Lung (tissue), 12 donors: ENCODE data around the gene SMAGP. TPM values are rescaled to one million over a fixed set of nuclear protein-coding genes. Genes with fewer than 3 reads are reported as not detected.
A peak's percentile ranks its signal among the peaks of the same experiment; 100 is the strongest.

Experiments
- ATAC-seq: fragments of 200-7000 bp; cut with Tn5 transposase; one replicate; pipeline ENCODE4 v1.9.1; 2020; ENCODE audit warnings: moderate number of reproducible peaks; ENCODE audit not compliant: insufficient read depth, low FRiP score
- DNase-seq, 3 donors: peaks; one replicate each; pipeline ENCODE4 v3.0.0-alpha.2; 2013 to 2017
- H3K27ac ChIP-seq, 2 donors: one replicate each; pipeline ENCODE4 v1.5.1; 2013; ENCODE audit warnings: mild to moderate bottlenecking in 2 of 2, moderate library complexity in 2 of 2, control low read depth in 1 of 2, inconsistent platforms in 1 of 2, low read depth in 1 of 2, low read length in 1 of 2
- H3K27me3 ChIP-seq, 3 donors: one replicate each; pipeline ENCODE4 v1.5.1; 2013; ENCODE audit warnings: low read length in 2 of 3; ENCODE audit not compliant: control insufficient read depth in 3 of 3, insufficient read depth in 3 of 3
- H3K36me3 ChIP-seq, 4 donors: one replicate each; pipeline ENCODE4 v1.5.1; 2013; ENCODE audit warnings: low read length in 4 of 4, mild to moderate bottlenecking in 1 of 4, moderate library complexity in 1 of 4; ENCODE audit not compliant: control insufficient read depth in 4 of 4, insufficient read depth in 4 of 4
- H3K4me1 ChIP-seq, 5 donors: one replicate each; pipeline ENCODE4 v1.5.1; 2013; ENCODE audit warnings: low read length in 5 of 5, mild to moderate bottlenecking in 2 of 5, moderate library complexity in 1 of 5; ENCODE audit not compliant: control insufficient read depth in 5 of 5, insufficient read depth in 5 of 5
- H3K4me3 ChIP-seq: one replicate; pipeline ENCODE4 v1.5.1; 2013; ENCODE audit warnings: mild to moderate bottlenecking, control low read depth, moderate library complexity
- H3K9ac ChIP-seq, 2 donors: one replicate each; pipeline ENCODE4 v1.5.1; 2013; ENCODE audit warnings: low read length in 2 of 2, control low read depth in 1 of 2; ENCODE audit not compliant: insufficient read depth in 1 of 2
- H3K9me3 ChIP-seq, 4 donors: one replicate each; pipeline ENCODE4 v1.5.1; 2013; ENCODE audit warnings: low read length in 3 of 4, mild to moderate bottlenecking in 1 of 4, moderate library complexity in 1 of 4; ENCODE audit not compliant: control insufficient read depth in 4 of 4, insufficient read depth in 3 of 4
- CTCF ChIP-seq: IDR thresholded peaks from 2 replicates; pipeline ENCODE4 v1.5.1; 2012; ENCODE audit warnings: mild to moderate bottlenecking; ENCODE audit errors: control extremely low read depth, extremely low read depth
- WGBS, 2 donors: extraction: QIAGEN DNeasy Blood & Tissue Kit; methylation state at CpG; one replicate each; pipeline ENCODE4 v1.1.7; 2013; 5-methylcytosine and 5-hydroxymethylcytosine counted together
- polyA plus RNA-seq, 2 donors: library from polyadenylated mRNA; stranded (reverse); fragments of 200-250 nt; gene quantifications; one replicate each; pipeline ENCODE4 v1.2.1, GENCODE V29; 2013
- total RNA-seq, 2 donors: library from RNA; depleted of rRNA in 1 of 2; stranded (reverse); fragments of >200 nt in 1 of 2; gene quantifications; one replicate each; pipeline ENCODE4 v1.2.1, GENCODE V29; 2014 to 2021
- donor health status: control.
- donor health status: control.
- donor health status: Bipolar disorder and iron deficiency.
- donor health status: healthy.
- donor health status: DM: yes; HTN: yes; CAD: no.

SMAGP gene
- total and polyA plus RNA-seq, 4 donors: 9.7 to 26.0 (median 17.2) TPM

- Histone ChIP-seq H3K27me3 (no peaks in the 10 kb centered on the region), H3K9me3 (no peaks in the 10 kb centered on the region), H3K4me3 (no peak overlapping the region), H3K36me3 (peaks cover 0 to 2% (median 0%) of the 10 kb centered on the region in 4 donors), H3K27ac (peak overlapping the region in 1 of 2 donors; percentile 11), H3K9ac (no peak overlapping the region), H3K4me1 (peaks cover 3 to 25% (median 4%) of the 10 kb centered on the region in 5 donors)
- WGBS, 2 donors: 68 to 81% methylated on average over 5 of the region's 5 CpGs
- ATAC-seq (no peak), DNase-seq (peak in 2 of 3 donors; percentile 6 to 8)
- no peak for TF ChIP-seq CTCF
These were observed 50.9 kb downstream of the SMAGP start for GRCh38 chr12:51219322-51219721.

GRCh38 chr12:51218607-51219161 lies 51.5 kb downstream of the SMAGP start:
- H3K27ac ChIP-seq: peak overlapping the region; percentile 83 to 98
- peak overlapping the region; percentile 66 to 83 for H3K9ac ChIP-seq
- no peaks in the 10 kb centered on the region for H3K9me3 ChIP-seq
- 49 to 60% methylated on average over 10 of the region's 10 CpGs for WGBS, 2 donors
- H3K4me3 ChIP-seq: peak overlapping the region; percentile 43
- H3K36me3 ChIP-seq: peaks cover 0 to 3% (median 0%) of the 10 kb centered on the region in 4 donors
- peaks cover 3 to 25% (median 4%) of the 10 kb centered on the region in 5 donors for H3K4me1 ChIP-seq
- H3K27me3 ChIP-seq: no peaks in the 10 kb centered on the region
- DNase-seq (peak in 2 of 3 donors; percentile 10 to 17), ATAC-seq (no peak)
- TF ChIP-seq CTCF: no peak

GRCh38 chr12:51217968-51218606 lies 52.1 kb downstream of the SMAGP start, which contains the start of gene POU6F1:
POU6F1 (minus strand) TSS chr12:51218062; CDS start chr12:51206836, 11,226 bp downstream.
- H3K27ac ChIP-seq: peak within 1 kb of the TSS; percentile 94 to 98
- TF ChIP-seq CTCF: peak; percentile 28
- DNase-seq: peak; percentile 87 to 93 (median 90)
- WGBS, 2 donors: 0 to 1% methylated on average over 31 to 35 of the region's 35 CpGs
- peak within 1 kb of the TSS; percentile 73 for H3K4me3 ChIP-seq
- H3K27me3 ChIP-seq: no peaks in the 10 kb centered on the region
- no peaks in the 10 kb centered on the region for H3K9me3 ChIP-seq
- ATAC-seq: peak; percentile 91
- peaks cover 3 to 25% (median 4%) of the 10 kb centered on the region in 5 donors for H3K4me1 ChIP-seq
- peaks cover 0 to 3% (median 0%) of the 10 kb centered on the region in 4 donors for H3K36me3 ChIP-seq
- peak within 1 kb of the TSS; percentile 66 to 83 for H3K9ac ChIP-seq
